GM21390 (cell line): ENCODE results near the gene MORC1.
"Not testable (repeated sequence)": the region's sequence is repeated elsewhere in the genome, so short reads cannot be mapped to it uniquely, and the experiment has no call there.

ENCODE experiments used
- ATAC-seq: cut with Tn5 transposase; IDR thresholded peaks from one replicate; pipeline ENCODE4 v1.9.1; 2021; ENCODE audit not compliant: unreplicated experiment

The MORC1 gene, protein sequence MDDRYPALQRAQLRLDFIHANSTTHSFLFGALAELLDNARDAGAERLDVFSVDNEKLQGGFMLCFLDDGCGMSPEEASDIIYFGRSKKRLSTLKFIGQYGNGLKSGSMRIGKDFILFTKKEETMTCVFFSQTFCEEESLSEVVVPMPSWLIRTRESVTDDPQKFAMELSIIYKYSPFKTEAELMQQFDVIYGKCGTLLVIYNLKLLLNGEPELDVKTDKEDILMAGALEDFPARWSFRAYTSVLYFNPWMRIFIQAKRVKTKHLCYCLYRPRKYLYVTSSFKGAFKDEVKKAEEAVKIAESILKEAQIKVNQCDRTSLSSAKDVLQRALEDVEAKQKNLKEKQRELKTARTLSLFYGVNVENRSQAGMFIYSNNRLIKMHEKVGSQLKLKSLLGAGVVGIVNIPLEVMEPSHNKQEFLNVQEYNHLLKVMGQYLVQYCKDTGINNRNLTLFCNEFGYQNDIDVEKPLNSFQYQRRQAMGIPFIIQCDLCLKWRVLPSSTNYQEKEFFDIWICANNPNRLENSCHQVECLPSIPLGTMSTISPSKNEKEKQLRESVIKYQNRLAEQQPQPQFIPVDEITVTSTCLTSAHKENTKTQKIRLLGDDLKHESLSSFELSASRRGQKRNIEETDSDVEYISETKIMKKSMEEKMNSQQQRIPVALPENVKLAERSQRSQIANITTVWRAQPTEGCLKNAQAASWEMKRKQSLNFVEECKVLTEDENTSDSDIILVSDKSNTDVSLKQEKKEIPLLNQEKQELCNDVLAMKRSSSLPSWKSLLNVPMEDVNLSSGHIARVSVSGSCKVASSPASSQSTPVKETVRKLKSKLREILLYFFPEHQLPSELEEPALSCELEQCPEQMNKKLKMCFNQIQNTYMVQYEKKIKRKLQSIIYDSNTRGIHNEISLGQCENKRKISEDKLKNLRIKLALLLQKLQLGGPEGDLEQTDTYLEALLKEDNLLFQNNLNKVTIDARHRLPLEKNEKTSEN

DNA sequence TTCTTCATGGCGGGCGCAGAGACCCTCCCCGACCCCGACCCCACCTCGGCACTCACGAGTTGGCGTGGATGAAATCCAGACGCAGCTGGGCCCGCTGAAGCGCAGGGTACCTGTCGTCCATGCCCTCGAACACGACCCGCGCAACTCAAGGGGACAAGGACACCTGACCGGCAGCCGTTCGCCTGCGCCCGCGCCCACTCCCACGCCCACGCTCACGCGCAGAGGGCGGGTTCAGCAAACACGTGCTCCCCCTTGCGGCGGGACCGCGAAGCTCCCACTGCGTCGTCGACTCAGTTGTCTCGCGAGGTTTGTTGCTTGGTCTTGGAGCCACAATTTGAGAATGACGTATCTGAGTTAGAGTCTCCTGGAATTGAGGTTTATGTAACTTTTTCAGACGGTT is at the start of gene MORC1:
TSS of gene MORC1 (minus strand) at position 196 of the 400 bp plus-strand sequence. CDS start at position 121, 75 bp downstream.
- ATAC-seq: no peak

DNA sequence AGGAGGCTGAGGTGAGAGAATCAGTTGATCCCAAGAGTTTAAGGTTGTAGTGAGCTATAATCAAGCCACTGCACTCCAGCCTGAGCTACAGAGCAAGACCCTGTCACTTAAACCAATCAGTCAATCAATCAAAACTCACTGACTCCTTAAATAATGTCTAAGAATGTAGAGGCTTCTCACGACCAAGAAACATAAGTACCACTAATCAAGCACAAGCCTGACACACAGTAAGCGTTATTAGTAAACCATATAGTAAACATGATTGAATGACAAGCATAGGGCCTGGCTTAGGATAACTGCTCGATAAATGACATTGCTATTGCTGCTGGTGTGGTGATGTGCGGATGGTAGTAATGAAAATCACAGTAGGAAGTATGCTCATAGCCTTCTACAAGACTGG is 48.0 kb upstream of the MORC1 start:
- ATAC-seq: no peak

DNA sequence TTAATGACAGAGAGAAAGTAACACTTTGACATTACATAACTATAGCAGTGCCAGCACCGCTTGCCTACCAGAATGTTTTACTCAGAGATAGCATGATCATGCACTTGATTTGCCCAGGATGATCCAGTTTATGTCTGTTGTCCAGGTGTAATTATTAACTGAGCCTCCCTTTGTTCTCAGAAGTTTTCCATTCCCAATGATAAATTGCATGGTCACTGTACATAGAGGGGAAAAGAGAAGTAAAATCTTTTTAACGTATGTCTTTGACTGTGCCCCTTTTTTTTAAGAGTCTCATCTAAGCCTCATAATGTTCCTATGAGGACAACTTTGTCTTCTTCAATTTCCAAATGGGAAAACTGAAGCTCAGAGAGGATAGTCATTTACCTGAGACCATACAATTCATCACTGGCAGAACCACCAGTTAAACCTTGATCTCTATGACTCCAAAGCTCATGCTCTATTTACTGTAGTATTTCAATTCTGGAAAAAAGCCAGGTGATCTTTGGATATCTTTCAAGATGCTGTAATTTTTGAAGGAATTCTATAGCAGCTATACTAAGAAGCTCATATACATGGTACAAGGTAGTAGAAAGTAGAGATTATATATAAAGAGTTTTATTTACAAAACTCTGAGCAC is 43.7 kb upstream of the MORC1 start:
- ATAC-seq: no peak

DNA sequence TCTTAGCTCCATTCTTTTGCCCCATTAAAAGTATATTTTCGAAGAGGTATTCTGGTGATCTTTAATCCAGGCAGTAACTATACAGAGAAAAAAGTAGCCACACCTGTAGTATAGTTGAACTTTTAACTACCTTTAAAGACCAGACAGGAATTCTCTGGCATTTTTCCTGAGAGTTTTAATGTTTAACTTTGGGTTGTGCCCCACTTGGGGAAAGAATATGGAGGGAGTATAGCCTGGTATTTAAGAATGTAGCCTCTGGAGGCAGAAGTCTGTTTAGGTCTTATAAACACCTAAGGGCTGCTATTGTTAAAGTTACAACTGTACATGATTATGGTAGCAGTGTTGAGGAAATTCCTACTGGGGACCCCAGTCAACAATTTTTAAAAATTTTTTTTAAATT is 37.9 kb upstream of the MORC1 start:
- no peak for ATAC-seq

DNA sequence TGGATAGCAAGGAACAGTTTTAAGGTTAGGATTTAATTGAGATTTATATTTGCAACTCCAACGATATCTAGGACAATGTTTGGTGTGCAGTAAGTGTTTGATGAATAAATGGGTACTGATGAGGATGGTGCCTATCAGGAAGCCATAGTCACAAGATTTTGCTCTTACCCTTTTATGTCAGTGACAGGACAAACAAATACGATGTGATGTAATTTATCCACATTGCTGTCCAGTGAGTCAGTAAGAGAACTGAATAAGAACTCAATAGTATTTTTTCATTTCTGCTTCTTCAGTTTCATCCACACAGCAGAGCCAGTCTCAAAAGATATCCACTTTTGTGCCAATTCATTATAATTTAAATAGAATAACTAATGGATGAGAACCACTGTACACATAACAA is 37.0 kb upstream of the MORC1 start:
- ATAC-seq: no peak

DNA sequence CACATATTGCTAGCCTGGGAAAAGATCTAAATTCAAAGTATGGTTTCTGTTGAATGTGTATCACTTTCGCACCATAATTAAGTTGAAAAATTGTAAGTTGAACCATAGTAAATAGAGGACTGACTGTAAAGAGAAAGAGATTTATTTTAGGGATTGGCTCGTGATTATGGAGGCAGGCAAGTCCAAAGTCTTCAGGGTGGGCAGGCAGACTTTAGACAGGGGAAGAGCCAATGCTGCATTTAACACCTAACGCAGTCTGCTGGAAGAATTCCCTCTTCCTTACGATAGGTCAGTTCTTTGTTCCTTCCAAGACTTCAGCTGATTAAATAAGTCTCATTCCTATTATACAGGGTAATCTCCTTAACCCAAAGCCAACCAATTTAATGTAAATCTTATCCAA is 34.4 kb upstream of the MORC1 start:
- no peak for ATAC-seq

DNA sequence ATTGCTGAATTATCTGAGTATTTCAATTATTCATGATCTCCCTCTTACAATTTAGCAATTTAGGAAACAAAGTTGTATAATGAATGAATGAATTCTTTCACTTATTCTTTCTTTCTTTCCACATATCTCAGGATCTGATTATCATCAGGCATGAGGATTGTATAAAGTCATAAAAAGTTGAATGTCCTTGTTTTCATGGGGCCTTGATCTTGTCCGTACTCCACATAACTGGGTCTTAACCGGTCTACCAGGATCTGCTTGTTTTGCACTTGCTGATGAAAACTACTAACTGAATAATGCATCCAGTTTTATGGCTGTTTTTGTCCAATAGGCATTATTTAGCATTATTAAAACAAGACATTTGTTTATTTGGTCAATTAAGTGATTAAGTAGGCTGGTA is 31.1 kb upstream of the MORC1 start:
- ATAC-seq: no peak

DNA sequence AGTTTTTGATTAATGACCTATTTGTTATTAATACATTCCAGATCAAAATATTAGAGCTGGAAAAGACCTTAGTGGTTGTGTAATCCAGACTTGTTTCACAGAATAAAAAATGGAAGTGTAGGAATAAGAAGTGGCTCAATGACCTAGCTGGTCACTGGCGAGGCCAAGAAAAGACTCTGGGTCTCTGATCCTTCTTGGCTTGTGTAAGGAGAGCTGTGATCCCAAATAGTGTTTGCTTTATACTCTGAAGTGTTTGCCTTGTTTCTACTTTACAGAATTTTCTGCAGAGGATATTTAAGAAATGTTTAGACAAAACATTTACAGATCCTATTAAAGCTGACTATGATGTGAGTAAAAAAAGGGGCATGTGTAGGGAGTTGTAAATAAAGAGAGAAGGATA is 25.7 kb upstream of the MORC1 start:
- no peak for ATAC-seq

DNA sequence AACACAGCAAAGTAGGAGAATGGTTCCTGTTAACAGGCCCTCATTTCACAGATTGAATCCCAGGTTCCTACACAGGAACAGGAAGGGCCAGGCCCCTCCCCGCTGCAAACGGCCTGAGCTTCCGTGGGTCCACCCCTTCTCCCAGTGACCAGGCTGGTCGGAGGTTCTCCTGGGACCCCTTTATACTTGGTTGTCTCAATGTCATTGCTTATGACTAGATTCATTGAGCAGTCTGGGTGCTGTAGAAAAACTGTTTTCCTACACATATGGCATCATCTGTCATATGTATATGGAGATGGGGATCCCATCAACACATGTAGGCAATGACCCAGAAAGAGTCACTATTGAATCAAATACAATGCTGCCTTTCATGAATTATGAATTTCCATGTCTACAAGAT is 22.4 kb upstream of the MORC1 start:
- ATAC-seq: no peak

DNA sequence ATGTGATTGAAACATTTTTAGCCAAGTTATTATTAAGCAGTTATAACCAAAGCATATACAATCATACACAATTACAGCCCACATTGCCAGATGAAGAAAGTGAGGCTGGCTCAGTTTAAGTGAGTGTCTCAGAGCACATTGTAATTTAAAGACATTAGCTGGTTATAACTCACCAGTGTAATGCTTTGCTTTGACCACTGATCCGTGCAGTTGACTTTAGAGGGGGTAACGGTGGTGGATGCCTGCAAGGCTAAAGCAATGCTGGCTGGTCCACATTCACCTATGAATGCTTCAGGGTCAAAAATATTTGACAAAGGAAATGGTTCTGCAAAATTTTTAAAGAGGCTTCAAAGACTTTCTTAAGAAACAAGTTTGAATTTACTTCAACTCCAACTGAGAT is 19.8 kb upstream of the MORC1 start:
- no peak for ATAC-seq

DNA sequence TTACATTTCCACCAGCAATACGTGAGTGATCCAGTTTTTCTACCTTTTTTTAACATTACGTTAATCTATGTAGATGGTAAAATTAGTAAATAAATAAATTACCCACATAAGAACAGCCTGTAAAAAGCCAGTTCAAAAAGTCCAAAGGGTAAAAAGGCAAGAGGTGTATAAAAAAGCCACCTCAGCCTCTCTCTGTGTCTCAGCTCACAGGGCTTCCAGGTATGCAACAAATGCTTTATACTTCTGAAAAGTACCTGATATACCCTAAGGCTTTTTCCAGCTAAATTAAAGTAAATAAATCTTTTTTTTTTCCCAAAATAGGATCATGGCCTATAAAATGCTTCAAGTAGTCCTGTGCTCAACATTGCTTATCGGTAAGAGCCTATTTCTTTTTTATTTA is 18.6 kb upstream of the MORC1 start, which contains the start of gene C3orf85:
TSS of gene C3orf85 (plus strand) at position 197 of the 400 bp plus-strand sequence. CDS start at position 326, 129 bp downstream.
- no peak for ATAC-seq

DNA sequence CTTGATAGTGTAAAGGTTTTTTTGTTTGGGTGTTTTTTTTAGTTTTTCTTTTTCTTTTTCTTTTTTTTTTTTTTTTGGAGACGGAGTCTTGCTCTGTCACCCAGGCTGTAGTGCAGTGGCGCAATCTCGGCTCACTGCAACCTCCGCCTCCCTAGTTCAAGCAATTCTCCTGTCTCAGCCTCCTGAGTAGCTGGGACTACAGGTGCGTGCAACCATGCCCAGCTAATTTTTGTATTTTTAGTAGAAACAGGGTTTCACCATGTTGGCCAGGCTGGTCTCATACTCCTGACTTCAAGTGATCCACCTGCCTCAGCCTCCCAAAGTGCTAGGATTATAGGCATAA is 15.5 kb upstream of the MORC1 start:
- not testable (repeated sequence) for ATAC-seq

DNA sequence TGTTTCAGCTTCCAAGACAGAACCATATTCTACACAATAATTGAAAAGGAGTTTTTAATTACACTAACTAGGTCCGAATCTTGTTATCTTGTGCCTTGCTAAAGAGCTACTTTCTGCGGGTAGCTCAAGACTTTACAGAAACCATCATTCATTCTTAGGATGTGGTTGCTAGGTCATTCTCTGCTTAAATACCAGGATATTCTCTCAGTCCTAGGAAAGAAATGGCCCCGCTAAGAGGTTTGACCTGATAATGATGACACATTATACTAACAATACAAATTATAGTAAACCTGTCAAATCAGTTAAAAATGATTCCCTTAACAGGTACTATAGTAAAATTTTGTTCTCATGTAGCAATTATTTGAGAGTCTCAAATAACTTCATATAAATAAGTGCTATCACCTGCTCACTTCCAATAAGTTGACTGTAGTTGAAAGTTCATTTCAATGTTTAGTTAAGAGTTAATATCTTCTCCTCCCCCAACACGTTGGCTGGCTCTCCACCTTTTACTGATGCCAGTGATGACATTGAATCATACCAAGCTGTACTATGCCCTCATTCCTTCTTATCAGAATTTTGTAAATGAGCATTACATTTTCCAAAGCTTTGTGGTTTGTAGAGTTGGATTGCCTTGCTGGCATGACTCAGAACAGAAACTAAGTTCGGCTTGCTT is 15.0 kb upstream of the MORC1 start:
- ATAC-seq: no peak

DNA sequence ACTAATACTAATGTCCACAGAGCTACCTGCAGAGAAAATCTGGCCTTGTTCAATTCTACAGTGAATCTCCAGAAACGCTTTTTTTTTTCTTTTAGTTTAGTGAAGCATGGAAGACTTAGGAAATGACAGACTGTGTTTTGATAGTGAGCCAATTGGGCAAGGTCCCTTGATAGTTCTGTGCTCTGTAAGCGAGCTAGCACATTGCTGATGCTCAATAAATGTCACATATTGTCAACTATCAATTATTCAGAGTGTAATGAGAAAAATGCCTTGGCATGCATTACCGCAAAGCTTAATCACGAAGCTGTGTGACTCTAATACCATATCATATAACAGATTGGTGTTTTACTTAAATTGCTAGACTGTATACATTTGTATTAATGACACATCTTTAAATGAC is 13.3 kb upstream of the MORC1 start:
- ATAC-seq: no peak

DNA sequence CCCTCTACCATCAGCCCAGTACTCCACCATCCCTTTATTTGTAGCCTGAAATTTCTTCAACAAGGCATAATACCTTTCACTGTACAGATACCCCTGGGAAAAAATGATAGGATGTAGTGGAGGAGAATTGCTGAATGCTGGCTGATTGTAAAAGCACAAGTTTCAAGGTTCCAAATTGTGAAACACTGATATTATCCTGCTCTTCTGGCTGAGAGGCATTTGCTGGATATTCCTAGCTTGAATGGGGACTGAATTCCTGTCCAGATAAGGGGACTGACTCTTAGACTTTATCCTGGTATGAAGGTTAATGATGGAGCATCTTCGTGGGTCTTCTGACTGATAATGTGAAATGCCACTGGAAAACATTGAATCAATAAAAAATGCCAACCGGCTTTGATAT is 9.6 kb upstream of the MORC1 start:
- no peak for ATAC-seq

DNA sequence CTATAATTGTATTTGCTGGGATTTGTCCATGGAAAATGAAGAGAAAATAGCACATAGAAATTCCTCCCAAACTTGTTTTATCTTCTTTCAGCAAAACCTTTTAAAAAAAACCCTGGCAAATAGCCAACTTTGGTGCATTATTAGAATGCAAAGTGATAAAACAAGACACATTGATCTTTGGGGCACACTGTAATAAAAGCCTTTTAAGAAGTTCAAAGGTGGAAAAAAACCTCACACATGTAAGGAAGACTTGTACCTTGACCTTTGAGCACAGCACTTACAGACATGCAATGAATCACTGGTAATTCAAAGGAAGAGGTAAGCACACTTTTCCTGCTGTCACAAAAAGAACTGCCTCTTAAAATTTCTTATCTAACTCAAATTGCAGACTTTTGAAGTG is 8.0 kb upstream of the MORC1 start:
- ATAC-seq: no peak

DNA sequence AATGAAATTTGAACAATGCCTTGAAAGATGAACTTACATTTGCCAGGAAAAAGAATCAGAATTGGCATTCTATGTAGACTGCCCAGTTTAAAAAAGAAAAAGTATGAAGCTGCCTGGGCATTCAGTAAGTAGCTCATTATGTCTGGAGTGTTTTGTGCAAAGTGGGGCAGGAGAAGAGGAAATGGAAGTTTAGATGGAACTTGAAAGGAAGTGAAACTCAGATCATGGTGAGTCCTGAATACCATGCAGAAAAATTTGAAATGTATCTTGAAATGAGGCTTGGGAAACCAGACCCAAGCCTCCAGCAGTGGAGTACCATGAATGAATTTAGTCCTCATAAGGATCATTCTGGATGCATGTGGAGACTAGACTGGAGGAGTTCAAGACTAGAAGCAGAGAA is 4.8 kb upstream of the MORC1 start:
- ATAC-seq: no peak

DNA sequence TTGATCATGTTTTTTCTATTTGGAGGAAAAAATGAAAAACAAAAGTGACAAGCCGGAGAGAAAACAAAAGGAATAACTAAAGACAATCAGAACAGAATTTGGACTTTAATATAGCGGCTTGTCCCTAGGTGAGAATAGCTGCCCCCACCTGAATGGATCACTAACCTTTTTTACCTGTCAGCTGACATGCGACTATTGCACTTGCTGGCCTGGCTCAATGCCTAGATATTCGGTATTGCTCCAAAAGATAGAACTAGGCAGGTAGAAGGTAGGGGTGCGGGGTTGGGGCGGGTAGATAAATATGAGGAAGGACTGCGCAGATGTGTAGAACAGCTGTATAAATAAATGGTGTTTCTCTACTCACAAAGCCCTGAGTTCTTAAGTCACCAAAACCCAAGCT is 650 bp upstream of the MORC1 start:
- ATAC-seq: no peak

DNA sequence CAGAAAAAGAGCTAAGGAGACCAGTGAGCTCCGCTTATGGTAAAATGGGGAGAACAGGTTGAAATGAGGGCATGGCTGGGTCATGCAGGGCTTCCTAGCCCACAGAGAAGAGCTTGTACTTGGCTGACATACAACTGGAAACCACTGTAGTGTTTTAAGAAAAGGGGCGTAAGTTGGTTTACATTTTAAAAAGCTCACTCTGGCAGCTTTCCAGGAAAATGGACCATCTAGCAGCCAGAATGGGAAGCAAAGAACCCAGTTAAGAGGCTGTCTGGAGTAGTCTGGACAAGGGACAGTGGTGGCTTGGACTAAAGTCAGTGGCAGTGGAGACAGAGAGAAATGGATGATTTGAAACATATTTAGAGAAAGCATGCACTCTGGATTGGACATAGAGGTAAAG is 1.9 kb downstream of the MORC1 start:
- no peak for ATAC-seq

DNA sequence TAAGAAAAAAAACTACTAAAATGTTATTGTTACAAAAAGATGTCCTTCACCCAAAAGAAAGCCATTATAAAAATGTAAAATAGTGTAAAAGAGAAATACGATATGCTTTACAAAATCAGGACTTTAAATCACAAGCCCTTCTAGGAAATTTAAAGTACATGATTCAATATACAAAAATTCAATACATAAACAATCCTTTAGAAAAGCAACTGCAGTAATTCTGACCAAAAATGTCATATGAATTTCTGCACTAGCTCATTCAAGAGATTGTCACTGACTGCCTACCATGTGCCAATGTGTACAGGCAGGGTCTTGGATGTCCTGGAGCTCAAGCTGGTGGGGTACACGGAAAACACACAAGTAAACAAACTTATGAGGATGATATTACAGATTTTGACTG is 2.5 kb downstream of the MORC1 start:
- no peak for ATAC-seq

DNA sequence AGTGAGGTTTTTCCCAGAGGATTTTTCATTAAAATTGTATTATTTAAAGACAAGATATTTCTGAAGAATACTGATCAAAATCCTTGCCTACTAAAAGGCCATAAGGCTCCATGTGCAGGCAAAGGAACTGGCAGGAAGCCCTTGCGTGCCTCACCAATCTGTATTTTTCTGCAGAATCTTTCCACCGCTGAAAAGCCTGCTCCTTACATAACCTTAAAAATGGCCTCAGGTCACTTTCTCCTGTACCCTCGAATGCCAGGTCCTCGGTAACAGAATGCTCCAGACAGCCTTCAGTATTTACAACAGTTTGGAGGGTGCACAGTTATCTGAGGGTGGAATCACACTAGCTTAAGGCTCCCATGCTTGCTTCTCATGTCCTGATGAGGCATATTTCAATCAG is 3.2 kb downstream of the MORC1 start:
- no peak for ATAC-seq
